GM18505 (cell line): ENCODE measurements around the gene UNC93B1.
"Not testable (repeated sequence)": the region's sequence is repeated elsewhere in the genome, so short reads cannot be mapped to it uniquely, and the experiment has no call there.

Experiments used
- ATAC-seq: cut with Tn5 transposase; IDR thresholded peaks from one replicate; pipeline ENCODE4 v1.9.1; 2021; ENCODE audit not compliant: unreplicated experiment
- POLR2A ChIP-seq: IDR thresholded peaks from 4 replicates; pipeline ENCODE4 v1.6.1; 2011; ENCODE audit warnings: borderline replicate concordance; ENCODE audit not compliant: insufficient read depth, insufficient read length; ENCODE audit errors: extremely low read depth

Gene UNC93B1

DNA sequence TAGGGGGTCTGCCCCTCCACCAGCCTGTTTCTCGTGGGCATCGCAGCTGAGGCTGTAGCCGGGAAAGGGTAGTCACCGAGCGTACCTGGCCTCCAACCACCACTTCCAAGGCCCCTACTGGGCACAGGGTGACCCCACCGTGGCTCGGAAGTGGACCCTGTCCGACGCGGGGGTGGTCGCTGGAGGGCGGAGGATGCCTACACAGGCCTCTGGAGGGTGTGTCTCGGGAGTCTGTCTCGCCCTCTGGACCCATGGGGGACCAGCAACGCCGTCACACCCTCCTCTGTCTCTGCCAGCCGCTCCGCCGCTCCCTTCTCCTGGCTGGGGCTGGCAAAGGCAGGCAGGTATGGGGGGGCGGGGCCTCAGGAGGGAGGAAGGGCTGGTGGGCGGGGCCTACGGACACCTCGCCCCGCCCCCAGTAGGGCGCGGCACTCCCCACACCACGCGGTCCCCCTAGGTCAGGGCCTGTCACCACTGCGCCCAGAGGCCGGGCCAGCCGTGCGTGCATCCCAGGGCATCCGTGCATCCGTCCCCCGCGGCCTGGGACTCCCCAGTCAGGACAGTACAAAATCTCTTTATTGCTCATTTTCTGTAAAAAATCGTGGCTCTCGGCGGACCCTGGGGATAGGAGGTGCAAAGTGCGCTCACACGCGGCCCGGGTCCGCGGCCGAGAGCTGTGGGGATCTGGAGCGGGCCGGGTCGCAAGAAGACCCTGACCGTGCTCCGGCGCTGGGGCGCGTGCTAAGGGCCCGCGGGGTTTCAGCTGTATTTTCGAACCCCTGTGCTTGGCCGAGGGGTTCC, 13.2 kb downstream of the UNC93B1 start:
- TF ChIP-seq POLR2A: peak; percentile 18
- not testable (repeated sequence) for ATAC-seq

DNA sequence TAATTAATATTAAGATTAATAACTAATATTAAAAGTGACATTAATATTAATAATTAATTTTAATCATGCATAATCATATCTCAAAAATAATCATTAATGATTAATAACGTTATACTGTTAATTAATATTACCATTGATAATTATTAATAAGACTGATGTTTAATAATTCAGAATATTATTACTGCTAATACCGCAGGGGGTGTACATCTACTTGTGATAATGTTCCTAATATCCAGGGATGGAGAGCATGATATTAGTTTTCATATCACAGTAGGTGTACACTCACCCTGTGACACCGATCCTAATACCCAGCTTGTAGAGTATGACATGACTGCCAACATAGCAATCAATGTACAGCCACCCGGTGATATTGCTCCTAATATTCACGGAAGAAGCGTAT, 18.6 kb downstream of the UNC93B1 start:
- not testable (repeated sequence) for ATAC-seq

DNA sequence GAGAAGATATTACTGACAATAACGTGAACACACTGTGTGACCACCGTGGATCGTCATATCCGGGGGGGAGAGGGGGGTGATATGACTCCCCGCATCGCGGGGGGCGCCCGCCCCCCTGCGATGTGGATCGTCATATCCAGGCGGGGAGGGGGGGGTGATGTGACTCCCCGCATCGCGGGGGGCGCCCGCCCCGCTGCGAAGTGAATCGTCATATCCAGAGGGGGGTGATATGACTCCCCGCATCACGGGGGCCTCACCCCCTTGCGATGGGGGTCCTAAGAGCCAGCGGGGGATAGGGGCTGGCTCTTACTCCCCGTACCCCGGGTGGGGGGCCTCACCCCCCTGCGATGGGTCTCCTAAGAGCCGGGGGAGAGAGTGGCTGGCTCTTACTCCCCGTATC, 19.9 kb downstream of the UNC93B1 start:
- TF ChIP-seq POLR2A: no peak

DNA sequence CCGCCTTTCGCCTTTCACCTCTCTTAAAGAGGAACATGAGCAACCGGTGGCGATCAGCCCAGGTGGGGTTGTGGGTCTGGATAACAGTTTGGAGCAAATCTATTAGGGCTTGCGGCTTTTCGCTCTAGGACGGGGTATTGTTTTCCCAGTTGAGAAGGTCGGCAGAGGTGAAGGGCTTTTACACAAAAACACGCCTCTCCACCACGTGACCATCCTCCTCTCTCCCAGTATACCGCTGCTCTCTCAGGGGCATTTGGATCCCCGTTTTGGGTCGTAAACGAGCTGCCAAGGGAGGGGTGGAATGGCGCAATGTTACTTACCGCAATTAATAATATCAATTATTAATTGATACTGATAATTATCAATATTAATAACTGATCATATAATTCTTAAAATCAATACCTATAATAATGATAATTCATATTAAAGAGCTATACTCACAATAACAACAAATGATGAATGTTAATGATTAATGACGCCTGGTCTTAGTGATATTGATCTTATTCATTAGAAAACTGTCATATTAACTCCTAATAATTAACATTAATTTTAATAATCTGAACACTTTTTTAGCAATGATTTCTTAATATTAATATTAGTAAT, 21.5 kb downstream of the UNC93B1 start:
- ATAC-seq: not testable (repeated sequence)

More for the DNA sequence above, 19.9 kb downstream of the UNC93B1 start:
- ATAC-seq: no peak

DNA sequence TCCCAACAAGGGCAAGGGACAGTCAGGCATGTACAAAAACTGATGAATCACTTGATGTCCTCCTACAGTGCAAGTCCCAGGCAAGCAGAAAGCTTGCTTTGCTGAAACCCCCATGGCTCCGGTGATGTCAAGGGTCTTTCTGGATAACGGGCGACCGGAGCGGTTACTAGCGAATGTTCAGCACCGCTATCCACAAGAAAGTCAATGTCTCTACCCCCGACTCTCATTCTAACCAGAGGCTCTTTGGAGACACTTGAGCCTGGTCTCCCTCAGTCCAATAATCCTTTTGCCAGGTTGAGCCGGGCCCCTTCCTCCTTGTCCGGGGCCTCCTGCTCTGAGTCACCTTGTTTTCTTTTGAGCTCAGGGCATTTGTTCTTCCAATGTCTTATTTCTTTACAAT, 22.7 kb downstream of the UNC93B1 start:
- ATAC-seq: not testable (repeated sequence)

DNA sequence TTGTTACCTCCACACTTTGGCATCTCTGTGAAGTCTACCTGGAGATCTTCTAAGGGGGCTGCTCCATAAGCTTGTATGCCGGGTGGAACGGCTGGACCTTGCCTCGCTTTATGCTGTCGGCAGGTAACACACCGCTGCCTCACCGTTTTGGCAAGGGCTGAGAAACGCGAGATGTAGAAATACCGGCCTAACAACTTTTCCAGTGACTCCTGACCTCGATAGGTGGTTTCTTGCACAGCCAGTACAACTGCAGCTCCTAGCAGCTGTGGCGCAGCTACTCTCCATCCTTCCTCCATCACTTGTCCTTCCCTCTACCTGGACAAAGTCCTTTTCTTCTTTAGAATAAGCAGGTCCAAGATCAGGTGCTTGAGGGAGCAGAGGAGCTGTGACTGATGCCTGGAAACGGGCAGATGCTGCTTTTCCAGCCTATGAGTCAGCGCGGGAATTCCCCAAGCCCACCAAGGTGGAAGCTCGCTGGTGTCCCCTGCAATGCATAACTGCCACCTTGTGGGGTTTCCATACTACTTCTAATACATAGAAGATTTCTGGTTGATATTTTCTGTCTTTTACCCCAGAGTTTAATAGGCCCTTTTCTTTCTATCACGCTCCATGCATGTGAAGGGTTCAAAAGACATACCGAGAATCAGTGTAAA, 25.0 kb downstream of the UNC93B1 start:
- not testable (repeated sequence) for ATAC-seq

DNA sequence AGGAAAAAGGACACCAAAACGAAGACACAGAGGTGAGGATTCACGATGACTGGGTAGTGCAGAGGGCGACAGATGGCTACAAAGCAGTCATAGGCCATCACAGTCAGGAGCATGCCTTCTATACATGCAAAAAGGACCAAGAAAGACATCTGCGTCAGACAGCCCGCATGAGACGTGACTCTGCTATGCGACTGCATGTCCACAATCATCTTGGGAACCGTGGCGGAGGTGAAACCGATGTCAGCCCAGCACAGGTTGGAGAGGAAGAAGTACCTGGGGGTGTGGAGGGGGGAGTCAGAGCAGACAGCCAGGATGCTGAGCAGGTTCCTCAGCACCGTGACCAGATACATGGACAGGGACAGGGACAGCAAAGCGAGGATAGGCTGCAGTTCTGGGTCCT, 29.2 kb downstream of the UNC93B1 start:
- ATAC-seq: not testable (repeated sequence)

DNA sequence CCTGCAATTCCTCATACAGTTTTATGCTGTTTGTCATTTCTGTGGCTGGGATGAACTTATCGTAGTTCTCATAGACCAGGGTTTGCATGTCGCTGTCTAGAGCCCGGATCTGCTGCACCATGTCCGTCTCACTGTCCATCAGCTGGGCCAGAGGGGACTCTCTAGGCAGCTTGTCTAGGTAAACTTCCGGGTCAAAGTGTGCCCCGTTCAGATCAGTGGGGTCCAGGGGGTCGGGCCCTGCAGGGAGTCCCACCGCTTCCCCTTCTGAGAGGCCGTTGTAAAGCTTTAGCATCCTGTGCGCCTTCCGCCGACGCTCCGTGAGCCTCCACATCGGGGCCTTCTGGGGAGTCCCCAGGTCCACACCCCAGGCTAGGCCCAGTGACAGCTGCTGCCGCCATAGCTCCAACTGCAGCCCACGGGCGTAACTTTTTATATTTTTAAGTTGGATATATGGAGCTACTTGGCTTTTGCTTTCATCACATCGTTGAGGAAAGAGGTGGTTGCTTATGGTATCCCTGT, 38.0 kb downstream of the UNC93B1 start:
- ATAC-seq: not testable (repeated sequence)

DNA sequence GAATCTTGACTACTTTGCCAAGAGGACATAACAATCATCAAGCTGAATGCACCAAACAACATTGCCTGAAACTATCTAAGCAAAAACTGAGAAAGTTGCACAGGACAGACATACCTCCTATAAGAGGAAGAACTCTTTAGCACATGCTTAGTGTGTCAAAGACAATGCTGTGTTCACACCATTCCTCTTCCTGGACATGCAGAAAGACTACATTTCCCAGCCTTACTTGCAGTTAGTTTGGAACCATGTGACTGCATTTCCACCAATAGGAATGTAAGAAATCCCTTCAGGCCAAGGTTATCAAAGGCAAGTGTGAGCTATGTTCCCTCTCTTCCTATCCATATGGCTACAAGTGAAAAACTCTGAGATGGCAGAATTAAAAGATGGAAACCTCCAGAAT, 39.2 kb downstream of the UNC93B1 start:
- not testable (repeated sequence) for ATAC-seq

DNA sequence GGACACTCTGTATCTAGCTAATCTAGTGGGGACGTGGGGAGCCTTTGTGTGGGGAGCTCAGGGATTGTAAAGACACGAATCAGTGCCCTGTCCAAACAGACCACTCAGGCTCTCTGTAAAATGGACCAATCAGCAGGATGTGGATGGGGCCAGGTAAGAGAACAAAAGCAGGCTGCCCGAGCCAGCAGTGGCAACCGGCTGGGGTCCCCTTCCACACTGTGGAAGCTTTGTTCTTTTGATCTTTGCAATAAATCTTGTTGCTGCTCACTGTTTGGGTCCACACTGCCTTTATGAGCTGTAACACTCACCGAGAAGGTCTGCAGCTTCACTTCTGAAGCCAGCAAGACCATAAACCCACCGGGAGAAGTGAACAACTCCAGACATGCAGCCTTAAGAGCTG, 40.0 kb downstream of the UNC93B1 start:
- ATAC-seq: not testable (repeated sequence)

DNA sequence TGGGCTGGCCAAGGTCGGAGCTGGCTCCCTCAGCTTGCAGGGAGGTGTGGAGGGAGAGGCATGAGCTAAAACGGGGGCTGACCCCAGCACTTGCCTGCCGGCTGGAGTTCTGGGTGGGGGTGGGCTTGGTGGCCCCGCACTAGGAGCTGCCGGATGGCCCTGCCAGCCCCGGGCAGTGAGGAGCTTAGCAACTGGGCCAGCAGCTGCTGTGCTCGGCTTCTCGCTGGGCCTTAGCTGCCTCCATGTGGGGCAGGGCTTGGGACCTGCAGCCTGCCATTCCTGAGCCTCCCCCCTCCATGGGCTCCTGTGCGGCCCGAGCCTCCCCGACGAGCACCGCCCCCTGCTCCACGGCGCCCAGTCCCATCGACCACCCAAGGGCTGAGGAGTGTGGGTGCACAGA, 40.7 kb downstream of the UNC93B1 start:
- ATAC-seq: not testable (repeated sequence)

DNA sequence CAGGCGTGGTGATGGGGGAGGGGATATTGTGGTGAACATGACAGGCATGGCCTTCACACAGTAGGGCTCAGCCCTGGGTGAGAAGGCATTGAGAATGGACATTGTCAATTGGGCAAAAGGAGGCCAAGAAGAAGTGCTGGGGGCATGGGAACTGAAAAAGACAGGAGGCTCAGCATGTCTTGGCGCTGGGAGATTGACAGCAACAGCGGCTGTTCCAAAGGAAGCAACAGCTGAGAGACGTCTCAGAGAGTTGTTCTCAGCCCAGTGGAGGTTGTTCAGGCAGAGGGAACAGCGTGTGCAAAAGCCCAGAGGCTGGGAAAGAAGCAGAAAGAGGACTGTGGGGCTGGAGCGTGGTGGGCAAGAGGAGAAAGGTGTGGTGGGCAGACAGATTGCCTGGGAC, 47.7 kb downstream of the UNC93B1 start:
- ATAC-seq: not testable (repeated sequence)

DNA sequence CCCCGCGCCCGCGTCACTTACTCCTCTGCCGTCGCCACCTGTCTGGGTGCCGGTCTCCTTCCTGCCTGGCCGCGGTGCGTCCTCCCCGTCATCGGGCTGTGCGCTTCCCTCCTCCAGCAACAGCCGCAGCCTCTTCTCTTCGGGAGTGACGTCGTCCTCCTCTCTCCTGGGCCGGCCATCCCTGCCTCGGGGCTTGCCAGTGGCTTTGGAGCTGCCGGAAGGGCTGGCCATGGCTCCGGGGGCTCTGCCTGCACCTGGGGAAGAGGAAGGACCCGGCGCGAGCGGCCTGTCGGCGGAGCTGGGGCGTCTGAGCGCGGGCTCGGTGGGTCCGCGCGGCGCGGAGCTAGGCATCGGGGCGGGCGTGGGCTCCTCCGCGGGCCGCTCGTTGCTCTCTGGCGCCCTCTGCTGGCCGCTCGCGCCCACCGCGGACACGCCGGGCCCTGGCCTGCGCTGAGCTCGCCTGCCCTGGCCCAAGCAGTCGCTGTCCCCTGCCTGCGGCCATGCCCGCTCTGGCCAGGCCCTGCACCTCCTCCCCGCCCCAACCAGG, 48.4 kb downstream of the UNC93B1 start:
- ATAC-seq: not testable (repeated sequence)

DNA sequence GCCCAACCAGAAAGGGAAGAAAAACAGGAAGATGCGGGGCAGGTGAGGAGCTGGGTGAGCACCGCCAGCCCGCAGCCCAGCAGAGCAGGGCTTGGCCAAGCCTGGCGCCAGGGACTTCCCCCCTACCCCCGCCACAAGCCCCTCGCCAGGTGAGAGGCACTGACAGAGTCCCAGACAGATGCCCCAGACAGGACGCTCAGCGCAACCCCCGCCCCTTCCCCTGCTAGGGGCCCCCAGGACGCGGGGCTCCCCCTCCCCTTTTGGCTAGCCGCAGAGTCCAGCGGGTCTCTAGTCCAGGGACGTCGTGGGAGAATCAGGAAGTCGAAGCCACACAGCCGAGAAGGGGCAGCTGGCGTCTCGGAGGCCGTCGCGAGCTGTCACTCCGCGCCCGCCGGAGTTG, 48.9 kb downstream of the UNC93B1 start:
- not testable (repeated sequence) for ATAC-seq

DNA sequence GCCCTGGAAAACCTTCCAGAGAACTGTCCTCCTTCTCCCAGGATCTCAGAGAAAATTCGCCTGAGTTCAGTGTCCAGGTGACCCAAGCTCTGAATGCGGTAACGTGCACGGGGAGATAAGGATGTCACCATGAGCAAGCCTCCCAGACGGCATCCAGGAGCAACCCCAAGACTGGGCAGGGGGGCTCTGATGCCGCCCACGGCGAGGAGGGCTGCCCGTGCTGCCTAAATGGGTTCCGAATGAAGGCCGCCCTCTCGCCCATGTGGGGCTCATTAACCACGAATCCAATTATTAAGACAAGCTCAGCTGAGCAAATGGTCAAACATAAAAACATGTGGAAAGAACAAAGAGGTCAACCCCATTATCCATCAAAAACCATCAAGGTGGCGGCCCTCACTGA, 49.6 kb downstream of the UNC93B1 start:
- ATAC-seq: not testable (repeated sequence)

DNA sequence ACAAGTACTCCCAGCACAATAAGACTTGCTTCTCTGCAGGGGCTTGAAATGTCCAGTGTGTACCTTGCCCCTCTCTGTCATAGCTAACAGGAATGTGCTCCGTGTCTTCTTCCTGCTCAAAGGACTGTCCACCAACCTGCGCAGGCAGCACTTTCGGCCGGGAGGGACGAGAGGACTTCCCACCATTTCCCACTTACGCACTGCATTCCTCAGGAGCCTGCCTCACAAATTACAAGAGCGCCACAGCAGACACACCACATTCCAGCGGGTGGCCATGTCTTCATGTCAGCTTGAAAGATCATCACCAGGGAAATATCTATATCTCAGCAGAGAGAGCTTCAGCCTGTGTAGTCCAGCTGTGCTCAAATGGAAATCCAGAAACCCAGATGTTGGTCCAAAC, 53.2 kb downstream of the UNC93B1 start:
- ATAC-seq: not testable (repeated sequence)

DNA sequence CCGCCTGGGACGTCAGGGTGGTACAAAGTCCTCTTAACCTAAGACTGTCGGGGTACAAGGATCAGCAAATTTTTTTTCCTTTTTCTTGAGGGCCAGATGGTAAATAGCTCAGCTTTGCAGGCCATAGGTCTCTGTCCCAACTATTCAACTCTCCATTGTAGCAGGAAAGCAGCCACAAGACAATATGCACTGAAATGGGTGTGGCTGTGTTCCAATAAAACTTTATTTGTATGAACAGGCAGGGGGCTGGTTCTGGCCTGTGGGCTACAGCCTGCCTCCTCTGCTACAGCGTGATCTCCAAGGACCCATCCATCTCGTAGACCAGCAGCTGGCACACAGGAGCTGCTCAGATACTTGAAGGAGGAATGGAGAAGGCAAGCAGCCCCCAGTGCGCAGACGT, 56.1 kb downstream of the UNC93B1 start:
- not testable (repeated sequence) for ATAC-seq

DNA sequence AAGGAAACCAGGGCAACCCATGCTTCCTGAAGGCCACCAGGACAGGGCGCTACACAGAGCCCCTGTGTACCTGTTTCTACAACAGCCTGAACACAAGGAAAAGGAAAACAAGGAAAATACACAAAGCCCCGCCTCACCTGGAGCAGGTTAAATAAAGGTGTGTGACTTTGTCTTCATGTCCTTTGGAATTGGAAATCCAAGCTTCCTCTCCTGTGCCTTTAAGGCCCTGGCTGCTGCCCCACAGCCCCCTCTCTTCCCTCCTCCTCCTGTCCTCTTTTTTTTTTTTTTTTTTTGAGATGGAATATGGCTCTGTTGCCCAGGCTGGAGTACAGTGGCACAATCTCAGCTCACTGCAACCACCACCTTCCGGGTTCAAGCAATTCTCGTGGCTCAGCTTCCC, 57.5 kb downstream of the UNC93B1 start:
- not testable (repeated sequence) for ATAC-seq

DNA sequence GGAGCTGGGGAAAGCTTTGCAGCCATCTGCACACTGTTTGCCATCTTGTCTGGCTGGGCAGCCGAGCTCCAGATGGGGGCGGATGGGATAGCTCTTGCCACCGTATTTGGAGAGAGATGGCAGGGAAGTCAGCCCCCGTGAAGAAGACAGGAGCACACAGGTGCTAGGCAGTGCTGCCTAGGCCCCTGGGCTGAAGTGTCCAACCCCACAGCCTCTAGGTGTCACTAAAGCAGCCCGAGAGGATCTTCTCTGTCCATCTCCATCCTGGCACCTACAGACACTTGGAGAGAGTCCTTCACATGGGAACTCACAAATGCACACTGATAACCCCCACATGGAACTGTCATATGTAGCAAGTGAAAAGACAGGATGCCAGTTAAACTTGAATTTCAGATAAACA, 60.5 kb downstream of the UNC93B1 start:
- not testable (repeated sequence) for ATAC-seq
